Measurements from ENCODE around the gene ALG6.

DNA sequence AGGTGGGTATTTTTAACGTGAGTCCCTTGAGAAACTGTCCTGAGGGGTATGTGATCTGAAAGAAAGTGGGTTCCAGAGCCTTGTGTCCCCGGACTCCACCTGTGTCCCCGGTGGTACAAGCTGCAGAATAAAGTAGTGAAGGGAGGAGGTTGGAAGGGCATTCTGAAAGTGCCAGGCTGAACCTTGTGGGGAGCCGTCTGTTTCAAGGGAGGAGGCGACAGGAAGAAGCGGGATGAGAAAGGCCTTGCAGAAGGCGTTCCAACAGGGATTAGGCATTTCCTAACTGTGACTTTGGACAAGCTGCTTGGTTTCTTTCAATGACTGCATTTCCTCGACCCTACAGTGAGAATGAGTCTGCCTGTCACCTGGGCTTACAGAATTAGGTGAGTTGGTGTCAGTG is 39.3 kb upstream of the ALG6 start:
- TF ChIP-seq, protein P1, sequence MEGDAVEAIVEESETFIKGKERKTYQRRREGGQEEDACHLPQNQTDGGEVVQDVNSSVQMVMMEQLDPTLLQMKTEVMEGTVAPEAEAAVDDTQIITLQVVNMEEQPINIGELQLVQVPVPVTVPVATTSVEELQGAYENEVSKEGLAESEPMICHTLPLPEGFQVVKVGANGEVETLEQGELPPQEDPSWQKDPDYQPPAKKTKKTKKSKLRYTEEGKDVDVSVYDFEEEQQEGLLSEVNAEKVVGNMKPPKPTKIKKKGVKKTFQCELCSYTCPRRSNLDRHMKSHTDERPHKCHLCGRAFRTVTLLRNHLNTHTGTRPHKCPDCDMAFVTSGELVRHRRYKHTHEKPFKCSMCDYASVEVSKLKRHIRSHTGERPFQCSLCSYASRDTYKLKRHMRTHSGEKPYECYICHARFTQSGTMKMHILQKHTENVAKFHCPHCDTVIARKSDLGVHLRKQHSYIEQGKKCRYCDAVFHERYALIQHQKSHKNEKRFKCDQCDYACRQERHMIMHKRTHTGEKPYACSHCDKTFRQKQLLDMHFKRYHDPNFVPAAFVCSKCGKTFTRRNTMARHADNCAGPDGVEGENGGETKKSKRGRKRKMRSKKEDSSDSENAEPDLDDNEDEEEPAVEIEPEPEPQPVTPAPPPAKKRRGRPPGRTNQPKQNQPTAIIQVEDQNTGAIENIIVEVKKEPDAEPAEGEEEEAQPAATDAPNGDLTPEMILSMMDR (conservative IDR thresholded peaks at IDR 0.05 in 1 of 2, IDR thresholded peaks at IDR 0.05 in 1 of 2; ENCODE audit: low read depth in 1 of 2, low read length in 2 of 2) = no peak
- peak; percentile 20 for TF ChIP-seq EZH2 (IDR thresholded peaks at IDR 0.05; ENCODE audit: low read length, missing control alignments)
